Measurements from ENCODE around the gene RAD51B. TPM values are rescaled to one million over a fixed set of nuclear protein-coding genes. Genes with fewer than 3 reads are reported as not detected.

RAD51B gene
- total RNA-seq, 1 donor from 2014 or later: 28.5 TPM

- H3K4me1 ChIP-seq: peaks cover 45% of the 10 kb centered on the region
- no peak overlapping the region for H3K27ac ChIP-seq
- intact Hi-C loops (cut with DNase I): no loop called here
- no peak overlapping the region for H3K4me3 ChIP-seq
- H3K27me3 ChIP-seq: no peaks in the 10 kb centered on the region
- no peaks in the 10 kb centered on the region for H3K9me3 ChIP-seq
- DNase-seq (ENCODE audit: extremely low spot score in 2 of 2): no peak
- no peak for TF ChIP-seq POLR2AphosphoS5 (IDR thresholded peaks at IDR 0.05; ENCODE audit: insufficient read depth in 1 of 2, low read depth in 1 of 2)
- no peak for TF ChIP-seq POLR2A (IDR thresholded peaks at IDR 0.05)
- TF ChIP-seq, protein P1, sequence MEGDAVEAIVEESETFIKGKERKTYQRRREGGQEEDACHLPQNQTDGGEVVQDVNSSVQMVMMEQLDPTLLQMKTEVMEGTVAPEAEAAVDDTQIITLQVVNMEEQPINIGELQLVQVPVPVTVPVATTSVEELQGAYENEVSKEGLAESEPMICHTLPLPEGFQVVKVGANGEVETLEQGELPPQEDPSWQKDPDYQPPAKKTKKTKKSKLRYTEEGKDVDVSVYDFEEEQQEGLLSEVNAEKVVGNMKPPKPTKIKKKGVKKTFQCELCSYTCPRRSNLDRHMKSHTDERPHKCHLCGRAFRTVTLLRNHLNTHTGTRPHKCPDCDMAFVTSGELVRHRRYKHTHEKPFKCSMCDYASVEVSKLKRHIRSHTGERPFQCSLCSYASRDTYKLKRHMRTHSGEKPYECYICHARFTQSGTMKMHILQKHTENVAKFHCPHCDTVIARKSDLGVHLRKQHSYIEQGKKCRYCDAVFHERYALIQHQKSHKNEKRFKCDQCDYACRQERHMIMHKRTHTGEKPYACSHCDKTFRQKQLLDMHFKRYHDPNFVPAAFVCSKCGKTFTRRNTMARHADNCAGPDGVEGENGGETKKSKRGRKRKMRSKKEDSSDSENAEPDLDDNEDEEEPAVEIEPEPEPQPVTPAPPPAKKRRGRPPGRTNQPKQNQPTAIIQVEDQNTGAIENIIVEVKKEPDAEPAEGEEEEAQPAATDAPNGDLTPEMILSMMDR (IDR thresholded peaks at IDR 0.05): no peak
- no peaks in the 10 kb centered on the region for H3K36me3 ChIP-seq
Measured at GRCh38 chr14:68557648-68558047, 738.1 kb downstream of the RAD51B start.

DNA sequence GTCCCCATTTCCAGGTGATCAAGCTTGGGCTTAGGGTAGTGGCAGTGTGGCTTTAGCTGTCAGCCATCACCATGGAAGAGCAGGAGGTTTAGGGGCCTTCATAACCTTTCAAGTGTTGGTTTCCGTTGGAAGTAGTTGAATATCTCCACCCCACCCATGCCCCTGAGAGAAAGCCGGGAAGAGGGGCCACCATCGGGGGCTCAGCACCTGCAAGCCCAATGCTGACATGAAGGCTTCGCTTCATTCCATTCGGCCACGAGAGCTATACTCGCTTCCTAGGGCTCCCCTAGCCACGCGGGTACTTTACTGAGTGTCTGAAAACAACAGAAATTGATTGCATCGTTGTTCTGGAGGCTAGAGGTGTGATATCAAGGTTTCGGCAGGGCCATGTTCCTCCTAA is 738.5 kb downstream of the RAD51B start:
- no peaks in the 10 kb centered on the region for H3K27me3 ChIP-seq
- intact Hi-C loops (cut with DNase I): no loop called here

GRCh38 chr14:68559949-68560348 is 740.4 kb downstream of the RAD51B start:
- DNase-seq (ENCODE audit: extremely low spot score in 2 of 2): no peak
- H3K4me3 ChIP-seq: no peak overlapping the region
- no peak overlapping the region for H3K27ac ChIP-seq
- H3K36me3 ChIP-seq: no peaks in the 10 kb centered on the region
- H3K27me3 ChIP-seq: no peaks in the 10 kb centered on the region
- H3K9me3 ChIP-seq: no peaks in the 10 kb centered on the region
- intact Hi-C loops (cut with DNase I): no loop called here
- peaks cover 45% of the 10 kb centered on the region for H3K4me1 ChIP-seq
- TF ChIP-seq, protein P1 (IDR thresholded peaks at IDR 0.05): no peak
- TF ChIP-seq POLR2A (IDR thresholded peaks at IDR 0.05): no peak
- no peak for TF ChIP-seq POLR2AphosphoS5 (IDR thresholded peaks at IDR 0.05; ENCODE audit: insufficient read depth in 1 of 2, low read depth in 1 of 2)

More for the DNA sequence above, 738.5 kb downstream of the RAD51B start:
- no peaks in the 10 kb centered on the region for H3K36me3 ChIP-seq
- DNase-seq (ENCODE audit: extremely low spot score in 2 of 2): no peak
- H3K4me3 ChIP-seq: no peak overlapping the region
- peaks cover 45% of the 10 kb centered on the region for H3K4me1 ChIP-seq
- TF ChIP-seq, protein P1 (IDR thresholded peaks at IDR 0.05): no peak
- TF ChIP-seq POLR2A (IDR thresholded peaks at IDR 0.05) (no peak), POLR2AphosphoS5 (IDR thresholded peaks at IDR 0.05; ENCODE audit: insufficient read depth in 1 of 2, low read depth in 1 of 2) (no peak)
- H3K9me3 ChIP-seq: no peaks in the 10 kb centered on the region
- no peak overlapping the region for H3K27ac ChIP-seq

DNA sequence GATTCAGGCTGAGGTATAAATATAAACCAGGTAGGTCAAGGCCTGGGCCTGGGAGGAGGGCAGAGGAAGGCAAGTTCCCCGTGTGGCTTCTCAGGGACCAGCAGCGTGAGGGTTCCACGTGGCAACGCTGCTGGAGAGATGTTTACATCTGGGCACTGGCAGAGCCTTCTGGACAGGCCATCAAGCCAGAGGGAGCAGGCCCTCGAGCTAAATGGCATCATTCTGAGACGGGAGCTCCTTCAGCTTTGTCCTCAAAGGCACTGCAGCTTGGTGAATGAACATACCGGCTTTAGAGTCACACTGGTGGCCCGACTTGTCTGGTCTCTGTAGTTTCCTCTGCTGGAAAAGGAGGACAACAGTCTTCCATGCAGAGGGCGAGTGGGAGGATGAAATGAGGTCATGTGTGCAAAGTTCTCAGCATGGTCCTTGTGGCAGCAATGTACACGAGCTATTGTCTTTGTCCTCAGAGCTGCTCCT is 742.0 kb downstream of the RAD51B start:
- TF ChIP-seq, protein P1 (IDR thresholded peaks at IDR 0.05): no peak
- TF ChIP-seq POLR2AphosphoS5 (IDR thresholded peaks at IDR 0.05; ENCODE audit: insufficient read depth in 1 of 2, low read depth in 1 of 2): no peak
- no peak for TF ChIP-seq POLR2A (IDR thresholded peaks at IDR 0.05)
- Histone ChIP-seq H3K36me3 (no peaks in the 10 kb centered on the region), H3K27me3 (no peaks in the 10 kb centered on the region), H3K9me3 (no peaks in the 10 kb centered on the region), H3K4me1 (peaks cover 51% of the 10 kb centered on the region), H3K27ac (peak overlapping the region; percentile 61), H3K4me3 (no peak overlapping the region)
- no peak for DNase-seq (ENCODE audit: extremely low spot score in 2 of 2)
- intact Hi-C loops (cut with DNase I): no loop called here

GRCh38 chr14:68562911-68563250 is 743.3 kb downstream of the RAD51B start:
- Histone ChIP-seq H3K9me3 (no peaks in the 10 kb centered on the region), H3K36me3 (no peaks in the 10 kb centered on the region), H3K4me1 (peaks cover 52% of the 10 kb centered on the region), H3K4me3 (no peak overlapping the region), H3K27ac (peak overlapping the region; percentile 61), H3K27me3 (no peaks in the 10 kb centered on the region)
- TF ChIP-seq POLR2AphosphoS5 (IDR thresholded peaks at IDR 0.05; ENCODE audit: insufficient read depth in 1 of 2, low read depth in 1 of 2): no peak
- DNase-seq (ENCODE audit: extremely low spot score in 2 of 2): no peak
- intact Hi-C loops (cut with DNase I): no loop called here

Measured in vagina (tissue), 2 donors.